ENCODE measurements around the gene SLC30A1.

SLC30A1 gene

GRCh38 chr1:211607754-211608473 lies 29.0 kb upstream of the SLC30A1 start:
- DNase-seq (ENCODE audit: low read depth in 2 of 2): no peak

- no peak for DNase-seq (ENCODE audit: low read depth in 2 of 2)
Measured at GRCh38 chr1:211606914-211607753, 28.2 kb upstream of the SLC30A1 start.

- DNase-seq (ENCODE audit: low read depth in 2 of 2): no peak
Measured at GRCh38 chr1:211606332-211606913, 27.5 kb upstream of the SLC30A1 start.

- no peak for DNase-seq (ENCODE audit: low read depth in 2 of 2)
Measured at GRCh38 chr1:211605603-211606331, 26.8 kb upstream of the SLC30A1 start.

GRCh38 chr1:211605034-211605433 lies 26.1 kb upstream of the SLC30A1 start:
- DNase-seq (ENCODE audit: low read depth in 2 of 2): no peak

- DNase-seq (ENCODE audit: low read depth in 2 of 2): no peak
Measured at GRCh38 chr1:211604548-211604947, 25.6 kb upstream of the SLC30A1 start.

- DNase-seq (ENCODE audit: low read depth in 2 of 2): no peak
Measured at GRCh38 chr1:211603713-211604112, 24.8 kb upstream of the SLC30A1 start.

- no peak for DNase-seq (ENCODE audit: low read depth in 2 of 2)
Measured at GRCh38 chr1:211603191-211603701, 24.3 kb upstream of the SLC30A1 start.

- no peak for DNase-seq (ENCODE audit: low read depth in 2 of 2)
Measured at GRCh38 chr1:211601982-211602670, 23.2 kb upstream of the SLC30A1 start.

- DNase-seq (ENCODE audit: low read depth in 2 of 2): no peak
Measured at GRCh38 chr1:211601159-211601558, 22.2 kb upstream of the SLC30A1 start.

GRCh38 chr1:211599250-211599649 lies 20.3 kb upstream of the SLC30A1 start:
- no peak for DNase-seq (ENCODE audit: low read depth in 2 of 2)

GRCh38 chr1:211598514-211598913 lies 19.6 kb upstream of the SLC30A1 start:
- DNase-seq (ENCODE audit: low read depth in 2 of 2): no peak

GRCh38 chr1:211596418-211597181 lies 17.6 kb upstream of the SLC30A1 start:
- no peak for DNase-seq (ENCODE audit: low read depth in 2 of 2)

- DNase-seq (ENCODE audit: low read depth in 2 of 2): no peak
Measured at GRCh38 chr1:211595419-211595818, 16.5 kb upstream of the SLC30A1 start.

- DNase-seq (ENCODE audit: low read depth in 2 of 2): no peak
Measured at GRCh38 chr1:211591980-211592493, 13.1 kb upstream of the SLC30A1 start.

- DNase-seq (ENCODE audit: low read depth in 2 of 2): no peak
Measured at GRCh38 chr1:211589782-211590721, 11.1 kb upstream of the SLC30A1 start.

GRCh38 chr1:211588711-211589110 lies 9.8 kb upstream of the SLC30A1 start:
- no peak for DNase-seq (ENCODE audit: low read depth in 2 of 2)

GRCh38 chr1:211587123-211587522 lies 8.2 kb upstream of the SLC30A1 start:
- DNase-seq (ENCODE audit: low read depth in 2 of 2): no peak

GRCh38 chr1:211586538-211586937 lies 7.6 kb upstream of the SLC30A1 start:
- no peak for DNase-seq (ENCODE audit: low read depth in 2 of 2)
